K562 (cell line): ENCODE data around the gene SEC14L3. TPM values are rescaled to one million over a fixed set of nuclear protein-coding genes. Genes with fewer than 3 reads are reported as not detected.
A peak's percentile ranks its signal among the peaks of the same experiment; 100 is the strongest.

Experiments used
- CBX8 ChIP-seq: fragments of 200-600 bp; sonication (generic); IDR thresholded peaks from 2 replicates; pipeline ENCODE4 v1.6.1; 2012; ENCODE audit warnings: borderline replicate concordance, mixed run types, low read depth, mild to moderate bottlenecking, moderate library complexity, mixed read lengths, low read length, control low read depth, inconsistent platforms; ENCODE audit not compliant: poor library complexity, severe bottlenecking; ENCODE audit errors: extremely low read depth
- CTBP1 ChIP-seq: fragments of 450-650 bp; IDR thresholded peaks from 2 replicates; pipeline ENCODE4 v1.6.1; 2016; ENCODE audit warnings: borderline replicate concordance
- EP400 ChIP-seq: fragments of 450-650 bp; IDR thresholded peaks from 2 replicates; pipeline ENCODE4 v1.6.1; 2017; ENCODE audit warnings: antibody characterized with exemption, mild to moderate bottlenecking, moderate library complexity
- FOXA3 ChIP-seq, 2 experiments: fragments of 450-650 bp in 1 of 2; sonication (generic) in 1 of 2; formaldehyde crosslinking; IDR thresholded peaks in 1 of 2; conservative IDR thresholded peaks in 1 of 2; 2 replicates each; pipeline versions ENCODE4 v1.4.0 to v1.8.0; 2020 to 2022; ENCODE audit warnings: mild to moderate bottlenecking in 2 of 2, missing genetic modification reagents in 1 of 2
- FOXK2 ChIP-seq, 2 experiments: fragments of 450-650 bp; IDR thresholded peaks in 1 of 2; conservative IDR thresholded peaks in 1 of 2; 2 replicates each; pipeline ENCODE4 v1.6.1; 2016; ENCODE audit warnings: low read depth in 2 of 2, mild to moderate bottlenecking in 1 of 2
- HIVEP1 ChIP-seq: fragments of 250-450 bp; sonication (Bioruptor Pico); IDR thresholded peaks from 2 replicates; pipeline ENCODE4 v1.4.0; 2020; ENCODE audit warnings: mild to moderate bottlenecking
- NEUROD1 ChIP-seq: fragments of 150-350 bp; IDR thresholded peaks from 2 replicates; pipeline ENCODE4 v1.6.1; 2014; ENCODE audit warnings: borderline replicate concordance, low read length, low read depth; ENCODE audit not compliant: partially characterized antibody
- RBM22 ChIP-seq: fragments of 200-400 bp; formaldehyde crosslinking; IDR thresholded peaks from 2 replicates; pipeline ENCODE4 v1.6.1; 2018; ENCODE audit warnings: low read length, low read depth; ENCODE audit not compliant: poor library complexity, severe bottlenecking
- SMAD2 ChIP-seq: fragments of 150-350 bp; IDR thresholded peaks from 2 replicates; pipeline ENCODE4 v1.6.1; 2014; ENCODE audit warnings: low read depth, mild to moderate bottlenecking, low read length
- ZKSCAN1 ChIP-seq: fragments of 150-350 bp; IDR thresholded peaks from 2 replicates; pipeline ENCODE4 v1.6.1; 2016; ENCODE audit warnings: low read depth, low read length
- ZKSCAN8 ChIP-seq: fragments of 200-800 bp; sonication (Bioruptor generic); IDR thresholded peaks from 2 replicates; pipeline ENCODE4 v1.6.1; 2016; ENCODE audit warnings: missing genetic modification characterization, missing compliant biosample characterization
- ZNF124 ChIP-seq: sonication (generic); formaldehyde crosslinking; IDR thresholded peaks from 2 replicates; pipeline ENCODE4 v1.8.1; 2022; ENCODE audit warnings: missing genetic modification reagents
- ZSCAN32 ChIP-seq: fragments of 450-650 bp; formaldehyde crosslinking; IDR thresholded peaks from 2 replicates; pipeline ENCODE4 v1.4.0; 2020; ENCODE audit warnings: mild to moderate bottlenecking, moderate library complexity
- polyA plus RNA-seq, 8 experiments: library from polyadenylated mRNA; depleted of rRNA in 4 of 8; stranded (reverse) in 5 of 8; unstranded in 3 of 8; fragments of >200 nt; fragmentation: Nextera tagmentation in 2 of 8; fragmentation: Illumina TruSeq in 1 of 8; extraction: Ambion mirVana in 2 of 8; extraction: Trizol in 1 of 8; gene quantifications; 2 replicates each; pipeline versions ENCODE4 v1.2.1 to v1.2.3, GENCODE V29; 2011 to 2014; ENCODE audit warnings: inconsistent platforms in 1 of 8, missing spikeins in 1 of 8
- total RNA-seq, 7 experiments: library from RNA; depleted of rRNA in 6 of 7; stranded (reverse); fragments of >200 nt in 6 of 7; fragmentation: Illumina TruSeq in 2 of 7; extraction: Trizol in 2 of 7; gene quantifications; 2 replicates each; pipeline versions ENCODE4 v1.2.1 to v1.2.3, GENCODE V29; 2011 to 2021; ENCODE audit warnings: low replicate concordance in 1 of 7
- TF ChIP-seq, protein P1 (sequence below): fragments of 250-450 bp; sonication (Bioruptor Pico); IDR thresholded peaks from 2 replicates; pipeline ENCODE4 v1.4.0; 2020; ENCODE audit warnings: mild to moderate bottlenecking
- TF ChIP-seq, protein P2 (sequence below): IDR thresholded peaks from 3 replicates; pipeline ENCODE4 v1.6.1; 2011; ENCODE audit warnings: borderline replicate concordance, mild to moderate bottlenecking, moderate library complexity; ENCODE audit not compliant: insufficient read length; ENCODE audit errors: extremely low read depth
- TF ChIP-seq, protein P3 (sequence below): fragments of 450-650 bp; IDR thresholded peaks from 2 replicates; pipeline ENCODE4 v1.6.1; 2014; ENCODE audit warnings: low read depth, mild to moderate bottlenecking, moderate library complexity, borderline replicate concordance
- TF ChIP-seq, protein P4 (sequence below): fragments of 250-450 bp; sonication (Bioruptor Pico); IDR thresholded peaks from 2 replicates; pipeline ENCODE4 v1.8.0; 2021; ENCODE audit warnings: mild to moderate bottlenecking, moderate library complexity

SEC14L3 gene
- total and polyA plus RNA-seq, 9 of the 15 experiments (the other 6 are each of a cell fraction or from before 2014, with no cell fraction given) = not detected

DNA sequence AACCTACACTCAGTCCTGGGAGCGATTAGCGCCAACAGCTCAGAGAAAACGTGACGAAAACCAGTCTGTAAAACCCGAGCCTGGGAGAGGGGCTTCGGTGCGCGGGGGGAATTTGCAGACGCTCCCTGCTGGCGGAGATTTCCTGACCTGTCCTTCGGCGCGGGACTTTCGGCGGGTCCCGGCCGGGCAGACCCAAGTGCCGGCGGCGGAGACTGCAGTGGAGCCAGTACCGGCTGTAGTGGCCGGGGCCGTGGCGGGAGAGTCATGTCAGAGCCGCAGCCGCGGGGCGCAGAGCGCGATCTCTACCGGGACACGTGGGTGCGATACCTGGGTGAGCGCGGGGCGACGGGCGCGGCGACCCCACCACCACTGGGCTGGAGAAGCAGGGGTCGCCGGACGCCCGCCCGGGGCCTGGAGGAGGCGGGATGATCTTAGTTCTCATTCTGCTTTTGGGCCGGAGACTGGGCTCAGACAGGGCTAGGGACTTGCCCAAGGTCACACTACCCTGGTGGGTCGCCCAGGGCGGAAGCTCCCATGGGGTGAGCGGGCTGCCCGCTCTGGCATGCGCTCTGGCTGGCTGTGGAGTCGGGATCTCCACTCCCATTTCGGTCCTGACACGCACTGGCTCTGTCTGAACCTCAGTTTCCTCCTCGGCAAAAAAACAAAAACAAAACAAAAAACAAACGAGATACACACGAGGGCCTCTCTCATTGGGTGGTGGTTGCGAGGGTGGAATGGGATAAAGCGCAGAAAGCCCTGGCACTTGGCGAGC lies 46.0 kb downstream of the SEC14L3 start, which contains the start of gene MTFP1 (continued):
- peak; percentile 32 for TF ChIP-seq NEUROD1
- TF ChIP-seq RBM22 = no peak
- TF ChIP-seq, protein P1, sequence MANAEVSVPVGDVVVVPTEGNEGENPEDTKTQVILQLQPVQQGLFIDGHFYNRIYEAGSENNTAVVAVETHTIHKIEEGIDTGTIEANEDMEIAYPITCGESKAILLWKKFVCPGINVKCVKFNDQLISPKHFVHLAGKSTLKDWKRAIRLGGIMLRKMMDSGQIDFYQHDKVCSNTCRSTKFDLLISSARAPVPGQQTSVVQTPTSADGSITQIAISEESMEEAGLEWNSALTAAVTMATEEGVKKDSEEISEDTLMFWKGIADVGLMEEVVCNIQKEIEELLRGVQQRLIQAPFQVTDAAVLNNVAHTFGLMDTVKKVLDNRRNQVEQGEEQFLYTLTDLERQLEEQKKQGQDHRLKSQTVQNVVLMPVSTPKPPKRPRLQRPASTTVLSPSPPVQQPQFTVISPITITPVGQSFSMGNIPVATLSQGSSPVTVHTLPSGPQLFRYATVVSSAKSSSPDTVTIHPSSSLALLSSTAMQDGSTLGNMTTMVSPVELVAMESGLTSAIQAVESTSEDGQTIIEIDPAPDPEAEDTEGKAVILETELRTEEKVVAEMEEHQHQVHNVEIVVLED = no peak
- TF ChIP-seq ZNF124 (CRISPR knock-in tag) = no peak
- TF ChIP-seq ZSCAN32 (CRISPR knock-in tag) = no peak
- TF ChIP-seq FOXA3 (CRISPR knock-in tag; conservative IDR thresholded peaks at IDR 0.05 in 1 of 2, IDR thresholded peaks at IDR 0.05 in 1 of 2) = no peak
- TF ChIP-seq, protein P2, sequence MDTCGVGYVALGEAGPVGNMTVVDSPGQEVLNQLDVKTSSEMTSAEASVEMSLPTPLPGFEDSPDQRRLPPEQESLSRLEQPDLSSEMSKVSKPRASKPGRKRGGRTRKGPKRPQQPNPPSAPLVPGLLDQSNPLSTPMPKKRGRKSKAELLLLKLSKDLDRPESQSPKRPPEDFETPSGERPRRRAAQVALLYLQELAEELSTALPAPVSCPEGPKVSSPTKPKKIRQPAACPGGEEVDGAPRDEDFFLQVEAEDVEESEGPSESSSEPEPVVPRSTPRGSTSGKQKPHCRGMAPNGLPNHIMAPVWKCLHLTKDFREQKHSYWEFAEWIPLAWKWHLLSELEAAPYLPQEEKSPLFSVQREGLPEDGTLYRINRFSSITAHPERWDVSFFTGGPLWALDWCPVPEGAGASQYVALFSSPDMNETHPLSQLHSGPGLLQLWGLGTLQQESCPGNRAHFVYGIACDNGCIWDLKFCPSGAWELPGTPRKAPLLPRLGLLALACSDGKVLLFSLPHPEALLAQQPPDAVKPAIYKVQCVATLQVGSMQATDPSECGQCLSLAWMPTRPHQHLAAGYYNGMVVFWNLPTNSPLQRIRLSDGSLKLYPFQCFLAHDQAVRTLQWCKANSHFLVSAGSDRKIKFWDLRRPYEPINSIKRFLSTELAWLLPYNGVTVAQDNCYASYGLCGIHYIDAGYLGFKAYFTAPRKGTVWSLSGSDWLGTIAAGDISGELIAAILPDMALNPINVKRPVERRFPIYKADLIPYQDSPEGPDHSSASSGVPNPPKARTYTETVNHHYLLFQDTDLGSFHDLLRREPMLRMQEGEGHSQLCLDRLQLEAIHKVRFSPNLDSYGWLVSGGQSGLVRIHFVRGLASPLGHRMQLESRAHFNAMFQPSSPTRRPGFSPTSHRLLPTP = no peak
- TF ChIP-seq, protein P3, sequence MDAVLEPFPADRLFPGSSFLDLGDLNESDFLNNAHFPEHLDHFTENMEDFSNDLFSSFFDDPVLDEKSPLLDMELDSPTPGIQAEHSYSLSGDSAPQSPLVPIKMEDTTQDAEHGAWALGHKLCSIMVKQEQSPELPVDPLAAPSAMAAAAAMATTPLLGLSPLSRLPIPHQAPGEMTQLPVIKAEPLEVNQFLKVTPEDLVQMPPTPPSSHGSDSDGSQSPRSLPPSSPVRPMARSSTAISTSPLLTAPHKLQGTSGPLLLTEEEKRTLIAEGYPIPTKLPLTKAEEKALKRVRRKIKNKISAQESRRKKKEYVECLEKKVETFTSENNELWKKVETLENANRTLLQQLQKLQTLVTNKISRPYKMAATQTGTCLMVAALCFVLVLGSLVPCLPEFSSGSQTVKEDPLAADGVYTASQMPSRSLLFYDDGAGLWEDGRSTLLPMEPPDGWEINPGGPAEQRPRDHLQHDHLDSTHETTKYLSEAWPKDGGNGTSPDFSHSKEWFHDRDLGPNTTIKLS = no peak
- no peak for TF ChIP-seq FOXK2 (conservative IDR thresholded peaks at IDR 0.05 in 1 of 2, IDR thresholded peaks at IDR 0.05 in 1 of 2; ENCODE audit: low read depth in 2 of 2)
- TF ChIP-seq HIVEP1 (CRISPR knock-in tag) = no peak
- TF ChIP-seq ZKSCAN1 = no peak
- no peak for TF ChIP-seq CTBP1
- no peak for TF ChIP-seq SMAD2
- TF ChIP-seq, protein P4, sequence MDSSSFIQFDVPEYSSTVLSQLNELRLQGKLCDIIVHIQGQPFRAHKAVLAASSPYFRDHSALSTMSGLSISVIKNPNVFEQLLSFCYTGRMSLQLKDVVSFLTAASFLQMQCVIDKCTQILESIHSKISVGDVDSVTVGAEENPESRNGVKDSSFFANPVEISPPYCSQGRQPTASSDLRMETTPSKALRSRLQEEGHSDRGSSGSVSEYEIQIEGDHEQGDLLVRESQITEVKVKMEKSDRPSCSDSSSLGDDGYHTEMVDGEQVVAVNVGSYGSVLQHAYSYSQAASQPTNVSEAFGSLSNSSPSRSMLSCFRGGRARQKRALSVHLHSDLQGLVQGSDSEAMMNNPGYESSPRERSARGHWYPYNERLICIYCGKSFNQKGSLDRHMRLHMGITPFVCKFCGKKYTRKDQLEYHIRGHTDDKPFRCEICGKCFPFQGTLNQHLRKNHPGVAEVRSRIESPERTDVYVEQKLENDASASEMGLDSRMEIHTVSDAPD = no peak
- TF ChIP-seq CBX8 = no peak
- no peak for TF ChIP-seq ZKSCAN8 (CRISPR knock-in tag)
- peak; percentile 72; the same call in 1 of the 2 replicates for TF ChIP-seq EP400
